DOHH2 (cell line): ENCODE data around the gene HMCES.

Experiments
- H3F3A ChIP-seq: fragments of 200-600 bp; sonication (generic), shearing (Covaris generic); 2 replicates; pipeline ENCODE4 v1.6.0; 2016; ENCODE audit warnings: antibody characterized with exemption, mild to moderate bottlenecking; ENCODE audit not compliant: control insufficient read depth, insufficient read depth
- H3K27ac ChIP-seq: fragments of 200-600 bp; sonication (generic); 2 replicates; pipeline ENCODE4 v1.5.1; 2014; ENCODE audit warnings: low read depth, mild to moderate bottlenecking, low read length, moderate library complexity
- H3K27me3 ChIP-seq: fragments of 200-600 bp; sonication (generic); 2 replicates; pipeline ENCODE4 v1.6.1; 2014; ENCODE audit warnings: mild to moderate bottlenecking, low read length, mixed read lengths; ENCODE audit not compliant: control insufficient read depth
- H3K36me3 ChIP-seq: fragments of 200-600 bp; sonication (generic); 2 replicates; pipeline ENCODE4 v1.6.1; 2014; ENCODE audit warnings: mild to moderate bottlenecking, low read length, moderate library complexity, mixed read lengths; ENCODE audit not compliant: control insufficient read depth
- H3K4me1 ChIP-seq: fragments of 200-600 bp; sonication (generic); 2 replicates; pipeline ENCODE4 v1.6.1; 2014; ENCODE audit warnings: mild to moderate bottlenecking, low read length, mixed read lengths; ENCODE audit not compliant: control insufficient read depth
- H3K4me2 ChIP-seq: fragments of 200-600 bp; sonication (generic); 2 replicates; pipeline ENCODE4 v1.6.0; 2014; ENCODE audit warnings: mild to moderate bottlenecking, low read length, moderate library complexity
- H3K4me3 ChIP-seq: fragments of 200-600 bp; sonication (generic); 2 replicates; pipeline ENCODE4 v1.5.1; 2014; ENCODE audit warnings: mild to moderate bottlenecking, low read length, mixed read lengths
- H3K79me2 ChIP-seq: fragments of 200-600 bp; sonication (generic); 2 replicates; pipeline ENCODE4 v1.6.1; 2014; ENCODE audit warnings: mild to moderate bottlenecking, low read length, mixed read lengths; ENCODE audit not compliant: control insufficient read depth
- H3K9me2 ChIP-seq: fragments of 200-600 bp; sonication (generic); replicated peaks from 2 replicates; pipeline ENCODE4 v1.6.1; 2014; ENCODE audit warnings: mild to moderate bottlenecking, low read length, mixed read lengths; ENCODE audit not compliant: control insufficient read depth
- H3K9me3 ChIP-seq: fragments of 200-600 bp; sonication (generic); 2 replicates; pipeline ENCODE4 v1.6.1; 2014; ENCODE audit warnings: antibody characterized with exemption, low read length, mixed read lengths; ENCODE audit not compliant: control insufficient read depth, insufficient read depth
- H4K20me1 ChIP-seq: fragments of 200-600 bp; sonication (generic); 2 replicates; pipeline ENCODE4 v1.6.0; 2014; ENCODE audit warnings: low read depth, mild to moderate bottlenecking, antibody characterized with exemption, low read length, moderate library complexity; ENCODE audit not compliant: control insufficient read depth, insufficient read depth
- EZH2phosphoT487 ChIP-seq: fragments of 200-600 bp; sonication (generic); IDR thresholded peaks from 2 replicates; pipeline ENCODE4 v1.6.1; 2017; ENCODE audit warnings: borderline replicate concordance, mild to moderate bottlenecking, antibody characterized with exemption, low read length, moderate library complexity, mixed read lengths
- TF ChIP-seq, protein P1 (sequence below): fragments of 200-600 bp; sonication (generic); IDR thresholded peaks from one replicate; pipeline ENCODE4 v1.5.1; 2014; ENCODE audit warnings: antibody characterized with exemption, mild to moderate bottlenecking, low read depth, low read length; ENCODE audit not compliant: poor library complexity, severe bottlenecking

Gene HMCES

DNA sequence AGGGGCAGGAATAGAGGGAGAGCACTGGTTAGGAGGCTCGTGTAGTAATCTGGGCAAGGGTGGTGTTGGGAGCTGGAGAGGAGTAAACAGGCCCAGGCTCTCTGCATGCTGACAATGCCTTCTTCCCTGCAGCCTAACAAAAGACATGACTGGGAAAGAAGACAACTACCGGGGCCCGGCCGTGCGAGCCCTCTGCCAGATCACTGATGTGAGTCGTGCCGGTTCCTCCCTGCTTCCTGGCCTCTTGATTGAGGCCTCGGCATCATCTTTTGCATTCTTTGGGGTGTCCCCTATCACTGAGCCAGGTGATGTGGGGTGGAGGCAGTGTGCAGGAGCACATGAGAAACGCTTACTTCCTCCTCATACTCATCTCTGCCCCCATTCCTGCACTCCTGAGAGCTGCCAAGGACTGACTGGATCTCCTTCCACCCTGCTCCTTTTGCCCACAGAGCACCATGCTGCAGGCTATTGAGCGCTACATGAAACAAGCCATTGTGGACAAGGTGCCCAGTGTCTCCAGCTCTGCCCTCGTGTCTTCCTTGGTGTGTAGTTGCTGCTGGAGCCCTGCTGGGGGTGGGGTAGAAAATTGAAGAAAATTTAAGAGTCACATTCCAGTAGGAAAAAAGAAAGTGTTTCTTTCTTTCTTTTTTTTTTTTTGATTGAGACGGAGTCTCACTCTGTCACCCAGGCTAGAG is 24.0 kb upstream of the HMCES start:
- no peaks in the 10 kb centered on the region for H3K9me3 ChIP-seq
- no peak overlapping the region for H3K4me3 ChIP-seq
- H3K27ac ChIP-seq, result no peak overlapping the region
- H3K4me1 ChIP-seq, result peaks cover 7% of the 10 kb centered on the region
- no peaks in the 10 kb centered on the region for H3K27me3 ChIP-seq
- H3K9me2 ChIP-seq, result no peaks in the 10 kb centered on the region
- H3K4me2 ChIP-seq, result no peak overlapping the region
- H3F3A ChIP-seq, result no peaks in the 10 kb centered on the region
- peaks cover 13% of the 10 kb centered on the region for H3K79me2 ChIP-seq
- H4K20me1 ChIP-seq, result 0 out of 2 replicates have a peak, but pooled peaks cover 2% of the 10 kb centered on the region
- TF ChIP-seq EZH2phosphoT487, result no peak
- TF ChIP-seq, protein P1, sequence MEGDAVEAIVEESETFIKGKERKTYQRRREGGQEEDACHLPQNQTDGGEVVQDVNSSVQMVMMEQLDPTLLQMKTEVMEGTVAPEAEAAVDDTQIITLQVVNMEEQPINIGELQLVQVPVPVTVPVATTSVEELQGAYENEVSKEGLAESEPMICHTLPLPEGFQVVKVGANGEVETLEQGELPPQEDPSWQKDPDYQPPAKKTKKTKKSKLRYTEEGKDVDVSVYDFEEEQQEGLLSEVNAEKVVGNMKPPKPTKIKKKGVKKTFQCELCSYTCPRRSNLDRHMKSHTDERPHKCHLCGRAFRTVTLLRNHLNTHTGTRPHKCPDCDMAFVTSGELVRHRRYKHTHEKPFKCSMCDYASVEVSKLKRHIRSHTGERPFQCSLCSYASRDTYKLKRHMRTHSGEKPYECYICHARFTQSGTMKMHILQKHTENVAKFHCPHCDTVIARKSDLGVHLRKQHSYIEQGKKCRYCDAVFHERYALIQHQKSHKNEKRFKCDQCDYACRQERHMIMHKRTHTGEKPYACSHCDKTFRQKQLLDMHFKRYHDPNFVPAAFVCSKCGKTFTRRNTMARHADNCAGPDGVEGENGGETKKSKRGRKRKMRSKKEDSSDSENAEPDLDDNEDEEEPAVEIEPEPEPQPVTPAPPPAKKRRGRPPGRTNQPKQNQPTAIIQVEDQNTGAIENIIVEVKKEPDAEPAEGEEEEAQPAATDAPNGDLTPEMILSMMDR, result no peak
- H3K36me3 ChIP-seq, result peaks cover 76% of the 10 kb centered on the region

DNA sequence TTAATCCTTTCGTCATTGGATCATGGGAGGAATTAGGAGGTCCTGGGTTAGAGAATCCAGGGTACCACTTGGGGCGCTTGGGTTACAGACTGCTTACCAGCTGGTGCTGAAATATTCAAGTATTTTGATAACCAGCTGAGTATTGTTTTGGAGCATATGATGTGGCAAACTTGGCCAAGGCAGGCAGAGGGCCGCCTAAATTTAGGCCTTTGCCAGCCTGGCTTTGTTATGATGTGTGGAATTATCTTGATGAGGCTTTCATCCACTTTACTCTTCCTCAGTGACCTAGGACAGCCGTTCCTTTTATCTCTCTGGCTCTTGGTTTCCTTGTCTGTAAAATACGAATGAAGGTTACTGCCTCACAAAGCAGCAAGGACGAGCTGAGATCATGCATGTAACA is 22.4 kb upstream of the HMCES start:
- no peaks in the 10 kb centered on the region for H3K9me2 ChIP-seq
- peaks cover 6% of the 10 kb centered on the region; the same call in 1 of the 2 replicates for H4K20me1 ChIP-seq
- no peaks in the 10 kb centered on the region for H3K9me3 ChIP-seq
- peaks cover 3% of the 10 kb centered on the region for H3K4me1 ChIP-seq
- H3K27ac ChIP-seq, result no peak overlapping the region
- H3K4me2 ChIP-seq, result no peak overlapping the region
- TF ChIP-seq EZH2phosphoT487, result no peak
- TF ChIP-seq, protein P1, result no peak
- H3K36me3 ChIP-seq, result peaks cover 84% of the 10 kb centered on the region
- H3K79me2 ChIP-seq, result peaks cover 2% of the 10 kb centered on the region
- H3F3A ChIP-seq, result no peaks in the 10 kb centered on the region
- H3K27me3 ChIP-seq, result no peaks in the 10 kb centered on the region
- H3K4me3 ChIP-seq, result no peak overlapping the region

DNA sequence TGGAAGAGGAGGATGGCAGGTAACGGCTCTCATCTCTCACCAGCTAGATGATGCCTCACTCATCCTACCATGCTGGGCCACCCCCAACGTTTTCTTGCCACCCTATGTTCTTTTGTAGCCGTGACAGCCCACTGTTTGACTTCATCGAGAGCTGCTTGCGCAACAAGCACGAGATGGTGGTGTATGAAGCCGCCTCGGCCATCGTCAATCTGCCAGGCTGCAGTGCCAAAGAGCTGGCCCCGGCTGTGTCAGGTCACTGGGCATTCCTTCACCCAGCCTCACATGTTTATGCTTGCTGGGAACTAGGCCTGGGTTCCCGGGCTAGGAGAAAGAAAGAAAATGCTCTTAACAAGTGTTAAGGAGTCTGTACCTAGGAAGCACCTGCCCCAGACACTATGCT is 21.1 kb upstream of the HMCES start:
- Histone ChIP-seq H3F3A (no peaks in the 10 kb centered on the region), H3K4me3 (no peak overlapping the region), H3K79me2 (no peaks in the 10 kb centered on the region; the same call in 1 of the 2 replicates), H3K9me2 (no peaks in the 10 kb centered on the region), H3K4me2 (no peak overlapping the region), H4K20me1 (peaks cover 6% of the 10 kb centered on the region; the same call in 1 of the 2 replicates), H3K9me3 (no peaks in the 10 kb centered on the region), H3K27ac (no peak overlapping the region), H3K27me3 (no peaks in the 10 kb centered on the region), H3K4me1 (peaks cover 12% of the 10 kb centered on the region), H3K36me3 (peaks cover 86% of the 10 kb centered on the region)
- no peak for TF ChIP-seq EZH2phosphoT487
- TF ChIP-seq, protein P1, result no peak
